PC-3 (cell line): ENCODE measurements around the gene PSD.

Experiments
- CTCF ChIP-seq: fragments of 300-600 bp; sonication (generic); conservative IDR thresholded peaks from 2 replicates; pipeline ENCODE4 v1.5.1; 2017; ENCODE audit warnings: antibody characterized with exemption, low read depth, mild to moderate bottlenecking, low read length
- EZH2 ChIP-seq: fragments of 300-600 bp; sonication (generic); IDR thresholded peaks from one replicate; pipeline ENCODE4 v1.6.1; 2017; ENCODE audit warnings: antibody characterized with exemption, mild to moderate bottlenecking, low read length; ENCODE audit not compliant: unreplicated experiment
- EZH2phosphoT487 ChIP-seq: fragments of 300-600 bp; sonication (generic); IDR thresholded peaks from 2 replicates; pipeline ENCODE4 v1.6.1; 2018; ENCODE audit warnings: mild to moderate bottlenecking, antibody characterized with exemption, low read length, borderline replicate concordance

DNA sequence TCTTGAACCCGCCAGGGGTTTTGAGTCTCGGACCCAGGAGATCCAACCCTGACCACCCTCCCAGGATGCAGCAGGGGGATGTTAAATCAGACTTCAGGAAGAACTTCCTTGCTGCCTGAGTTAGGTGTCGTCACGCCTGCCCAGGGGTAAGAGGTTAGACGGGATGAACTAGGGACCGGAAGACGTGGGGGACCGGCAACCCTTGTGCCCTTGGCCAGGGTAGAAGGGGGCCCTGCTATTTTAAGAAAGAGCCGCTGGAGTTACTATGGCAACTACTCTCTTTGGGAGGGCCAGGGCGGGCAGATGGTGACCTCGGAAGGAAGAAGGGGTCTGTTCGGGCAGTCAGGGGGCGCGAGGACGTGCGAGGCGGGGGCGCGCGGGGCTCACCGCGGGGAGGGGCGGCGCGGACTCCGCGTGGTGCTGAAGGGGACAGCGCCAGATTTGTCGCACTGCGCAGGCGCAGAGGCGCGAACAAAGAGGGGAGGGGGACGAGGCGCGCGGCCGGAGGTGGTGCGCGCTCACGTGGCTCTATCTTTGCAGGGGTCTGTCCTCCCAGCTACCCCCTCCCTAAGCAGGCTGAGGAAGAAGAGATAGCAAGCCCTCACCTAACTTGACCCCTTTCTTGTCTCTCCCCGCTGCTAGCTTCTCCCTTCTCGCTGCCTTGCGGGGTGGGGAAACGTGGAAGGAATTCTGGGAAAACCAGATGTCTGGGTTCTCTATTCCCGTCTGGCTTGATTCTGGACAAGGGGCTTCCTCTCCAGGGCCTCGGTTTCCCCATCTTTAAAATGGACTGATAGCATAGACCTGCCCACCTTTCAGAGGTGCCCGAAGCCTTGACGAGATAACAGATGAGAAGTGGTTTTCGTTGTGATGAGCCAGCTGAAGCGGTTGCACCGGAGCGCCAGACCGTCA lies 940 bp upstream of the PSD start:
- TF ChIP-seq EZH2phosphoT487 = no peak
- TF ChIP-seq CTCF = no peak
- no peak for TF ChIP-seq EZH2
